Karpas-422 (cell line): ENCODE results near the gene CRY2. TPM values are rescaled to one million over a fixed set of nuclear protein-coding genes. Genes with fewer than 3 reads are reported as not detected.
"Not testable (repeated sequence)": the region's sequence is repeated elsewhere in the genome, so short reads cannot be mapped to it uniquely, and the experiment has no call there.

Experiments
- DNase-seq: peaks from one replicate; pipeline ENCODE4 v3.0.0-alpha.2; 2015
- H2AFZ ChIP-seq: fragments of 200-600 bp; sonication (generic); 2 replicates; pipeline ENCODE4 v1.6.1; 2014; ENCODE audit warnings: antibody characterized with exemption, low read length, mixed read lengths
- H3K27ac ChIP-seq: fragments of 200-600 bp; sonication (generic); 2 replicates; pipeline ENCODE4 v1.5.1; 2014; ENCODE audit warnings: mild to moderate bottlenecking, low read length, moderate library complexity
- H3K27me3 ChIP-seq: fragments of 200-600 bp; sonication (generic); 2 replicates; pipeline ENCODE4 v1.6.1; 2014; ENCODE audit warnings: low read length, mixed read lengths
- H3K36me3 ChIP-seq: fragments of 200-600 bp; sonication (generic); 2 replicates; pipeline ENCODE4 v1.6.1; 2014; ENCODE audit warnings: low read length, mixed read lengths; ENCODE audit not compliant: insufficient read depth
- H3K4me1 ChIP-seq: fragments of 200-600 bp; sonication (generic); 2 replicates; pipeline ENCODE4 v1.6.1; 2014; ENCODE audit warnings: mild to moderate bottlenecking, low read length, mixed read lengths
- H3K4me2 ChIP-seq: fragments of 200-600 bp; sonication (generic); 2 replicates; pipeline ENCODE4 v1.6.1; 2014; ENCODE audit warnings: low read length, low read depth, mild to moderate bottlenecking; ENCODE audit not compliant: poor library complexity, severe bottlenecking
- H3K4me3 ChIP-seq: fragments of 200-600 bp; sonication (generic); 2 replicates; pipeline ENCODE4 v1.5.1; 2014; ENCODE audit warnings: mild to moderate bottlenecking, antibody characterized with exemption, low read length, mixed read lengths
- H3K79me2 ChIP-seq: fragments of 200-600 bp; sonication (generic); 2 replicates; pipeline ENCODE4 v1.6.1; 2014; ENCODE audit warnings: mild to moderate bottlenecking, low read length, mixed read lengths
- H3K9ac ChIP-seq: fragments of 200-600 bp; sonication (generic); 2 replicates; pipeline ENCODE4 v1.6.0; 2014; ENCODE audit warnings: low read length
- H3K9me2 ChIP-seq: fragments of 200-600 bp; sonication (generic), shearing (Covaris generic); replicated peaks from 2 replicates; pipeline ENCODE4 v1.6.0; 2014; ENCODE audit warnings: mild to moderate bottlenecking, low read length, moderate library complexity; ENCODE audit not compliant: insufficient read depth
- H3K9me3 ChIP-seq: fragments of 300-700, 200-600 bp; sonication (generic); 2 replicates; pipeline ENCODE4 v1.6.1; 2014; ENCODE audit warnings: low read length, mixed read lengths
- H4K20me1 ChIP-seq: fragments of 200-600 bp; sonication (generic); 2 replicates; pipeline ENCODE4 v1.6.1; 2014; ENCODE audit warnings: mild to moderate bottlenecking, antibody characterized with exemption, low read length, low read depth; ENCODE audit not compliant: insufficient read depth
- total RNA-seq: library from RNA; depleted of rRNA; stranded (reverse); fragments of >200 nt; shearing (Covaris generic); gene quantifications from 2 replicates; pipeline ENCODE4 v1.2.3, GENCODE V29; 2014; ENCODE audit warnings: low replicate concordance

Gene CRY2
- total RNA-seq, 1 experiment from 2014 or later: 12.5 TPM

- no peaks in the 10 kb centered on the region for H3K9me2 ChIP-seq
- no peak overlapping the region; the same call in 1 of the 2 replicates for H3K4me3 ChIP-seq
- no peaks in the 10 kb centered on the region for H3K27me3 ChIP-seq
- no peak overlapping the region for H3K9ac ChIP-seq
- H3K4me2 ChIP-seq: no peak overlapping the region
- no peaks in the 10 kb centered on the region for H3K36me3 ChIP-seq
- DNase-seq: peak; percentile 70
- 0 out of 2 replicates have a peak overlapping the region, but pooled peaks have one; percentile 43 for H3K27ac ChIP-seq
- peaks cover 33% of the 10 kb centered on the region for H3K4me1 ChIP-seq
- H2AFZ ChIP-seq: no peak overlapping the region
- no peaks in the 10 kb centered on the region for H3K79me2 ChIP-seq
- H4K20me1 ChIP-seq: no peaks in the 10 kb centered on the region
- H3K9me3 ChIP-seq: no peaks in the 10 kb centered on the region
Measured at GRCh38 chr11:45818961-45819605, 28.2 kb upstream of the CRY2 start.

DNA sequence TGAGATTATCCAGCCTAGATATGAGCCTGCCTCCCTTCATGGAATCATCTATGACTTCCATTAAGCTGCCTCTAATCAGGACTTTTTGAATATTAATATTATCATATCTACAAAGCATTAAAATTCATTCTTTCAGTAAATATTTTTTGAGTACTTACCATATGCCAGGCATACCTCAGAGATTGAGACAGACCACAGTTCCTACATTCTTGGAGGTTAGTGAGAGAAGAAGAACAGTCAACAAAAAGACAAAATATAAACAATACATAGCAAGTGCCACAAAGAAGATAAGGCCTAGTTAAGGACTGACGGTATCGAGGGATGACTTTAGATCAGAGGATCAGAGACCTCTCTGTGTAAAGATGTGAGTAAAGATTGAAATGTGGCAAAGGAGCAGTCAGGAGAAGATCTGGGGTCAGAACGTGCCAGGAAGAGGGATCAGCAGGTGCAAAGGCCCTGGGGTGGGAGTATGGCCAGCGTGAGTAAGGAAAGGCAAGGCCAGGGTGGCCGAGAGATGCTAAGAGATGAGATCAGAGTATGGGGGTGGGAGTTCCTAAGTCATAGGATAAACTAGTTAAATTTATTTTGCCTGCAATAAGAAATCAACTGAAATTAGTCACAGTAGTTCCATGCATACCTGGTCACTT, 26.9 kb upstream of the CRY2 start:
- Histone ChIP-seq H2AFZ (no peak overlapping the region), H4K20me1 (no peaks in the 10 kb centered on the region), H3K9me3 (no peaks in the 10 kb centered on the region), H3K9me2 (no peaks in the 10 kb centered on the region), H3K79me2 (no peaks in the 10 kb centered on the region), H3K36me3 (no peaks in the 10 kb centered on the region), H3K9ac (no peak overlapping the region), H3K4me3 (no peak overlapping the region), H3K27ac (no peak overlapping the region), H3K27me3 (no peaks in the 10 kb centered on the region), H3K4me1 (peaks cover 33% of the 10 kb centered on the region), H3K4me2 (no peak overlapping the region)
- no peak for DNase-seq

DNA sequence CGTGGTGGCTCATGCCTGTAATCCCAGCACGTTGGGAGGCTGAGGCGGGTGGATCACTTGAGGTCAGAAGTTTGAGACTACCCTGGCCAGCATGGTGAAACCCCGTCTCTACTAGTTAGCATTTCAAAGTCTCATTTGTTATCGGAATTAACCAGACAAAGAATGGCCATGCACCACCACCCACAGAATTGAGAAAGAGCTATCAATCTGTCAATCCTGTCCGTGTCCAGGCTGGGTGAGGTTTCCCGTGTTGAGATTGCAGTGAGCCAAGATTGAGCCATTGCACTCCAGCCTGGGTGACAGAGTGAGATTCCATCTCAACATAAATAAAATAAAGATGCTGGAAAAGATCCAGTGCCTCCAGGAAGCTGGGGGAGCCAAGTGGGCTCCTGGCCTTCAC, 20.8 kb upstream of the CRY2 start:
- H3K36me3 ChIP-seq, H3K27ac ChIP-seq, H3K4me3 ChIP-seq, H3K9me2 ChIP-seq, H3K9me3 ChIP-seq, H3K27me3 ChIP-seq, DNase-seq, H4K20me1 ChIP-seq, H3K9ac ChIP-seq, H2AFZ ChIP-seq, H3K4me2 ChIP-seq, H3K79me2 ChIP-seq: not testable (repeated sequence)
- H3K4me1 ChIP-seq: peaks cover 19% of the 10 kb centered on the region

DNA sequence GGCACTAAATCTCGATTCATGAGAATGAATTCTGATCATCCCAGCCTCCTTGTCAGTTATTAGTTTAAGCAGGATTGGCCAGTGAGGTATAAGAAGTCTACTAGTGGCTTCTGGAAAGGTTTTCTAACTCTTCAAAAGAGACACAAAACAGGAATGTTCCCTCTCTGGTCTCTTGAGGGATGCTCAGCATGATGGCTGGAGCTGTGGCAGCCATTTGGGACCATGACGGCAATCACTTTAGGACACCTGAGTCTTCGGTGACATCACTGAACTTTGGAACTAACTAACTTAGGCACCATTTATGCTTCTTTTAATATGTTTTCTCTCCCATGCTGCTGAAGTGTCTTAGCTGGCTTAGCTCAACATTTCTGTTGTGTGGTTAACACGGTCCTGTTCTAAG, 20.2 kb upstream of the CRY2 start:
- Histone ChIP-seq H3K9ac (no peak overlapping the region), H3K9me2 (no peaks in the 10 kb centered on the region), H3K27ac (no peak overlapping the region), H2AFZ (no peak overlapping the region), H3K9me3 (no peaks in the 10 kb centered on the region), H4K20me1 (no peaks in the 10 kb centered on the region), H3K27me3 (no peaks in the 10 kb centered on the region), H3K4me2 (no peak overlapping the region), H3K79me2 (no peaks in the 10 kb centered on the region), H3K4me1 (peaks cover 19% of the 10 kb centered on the region), H3K36me3 (no peaks in the 10 kb centered on the region), H3K4me3 (no peak overlapping the region)
- no peak for DNase-seq

DNA sequence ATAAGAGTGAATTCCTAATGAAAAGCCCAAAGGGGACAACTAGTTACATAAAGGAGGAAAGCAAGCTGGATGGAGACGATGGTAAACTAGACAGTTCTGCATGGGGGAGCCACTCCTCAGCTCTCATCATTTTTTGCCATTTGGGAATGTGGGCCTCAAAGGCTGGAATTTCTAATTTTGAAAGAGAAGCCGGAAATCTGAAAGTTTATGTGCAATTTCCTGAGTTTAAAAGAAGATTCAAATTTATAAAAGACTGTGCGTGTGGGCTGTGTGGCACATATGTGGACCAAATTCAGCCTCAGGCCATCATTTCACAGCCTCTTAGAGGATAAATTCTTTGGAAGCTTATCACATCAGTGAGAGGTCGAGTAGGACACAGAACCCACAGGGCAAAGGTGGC, 18.3 kb upstream of the CRY2 start:
- Histone ChIP-seq H3K4me3 (no peak overlapping the region), H3K4me1 (peaks cover 16% of the 10 kb centered on the region), H3K9me3 (no peaks in the 10 kb centered on the region), H3K79me2 (no peaks in the 10 kb centered on the region), H3K36me3 (no peaks in the 10 kb centered on the region), H3K27ac (no peak overlapping the region), H3K9me2 (no peaks in the 10 kb centered on the region), H4K20me1 (no peaks in the 10 kb centered on the region), H3K9ac (no peak overlapping the region), H3K4me2 (no peak overlapping the region), H2AFZ (no peak overlapping the region), H3K27me3 (no peaks in the 10 kb centered on the region)
- no peak for DNase-seq

DNA sequence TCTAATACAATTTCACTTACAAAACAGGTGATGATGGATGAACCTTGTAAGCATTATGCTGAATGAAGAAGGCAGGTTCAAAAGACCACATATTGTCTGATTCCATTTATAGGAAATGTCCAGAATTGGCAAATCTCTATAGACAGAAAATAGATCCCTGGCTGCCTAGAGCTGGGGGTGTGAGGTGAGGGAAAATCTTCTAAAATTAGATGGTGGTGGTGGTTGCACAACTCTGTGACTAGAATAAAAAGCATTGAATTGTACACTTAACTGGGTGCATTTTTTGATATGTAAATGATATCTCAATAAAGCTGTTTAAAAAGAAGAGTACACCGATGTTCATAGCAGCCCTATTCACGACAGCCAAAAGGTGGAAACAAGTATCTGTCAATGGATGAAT, 16.7 kb upstream of the CRY2 start:
- Histone ChIP-seq H3K9me3 (no peaks in the 10 kb centered on the region), H4K20me1 (no peaks in the 10 kb centered on the region), H3K36me3 (no peaks in the 10 kb centered on the region), H3K9ac (no peak overlapping the region; the same call in 1 of the 2 replicates), H3K4me1 (peaks cover 14% of the 10 kb centered on the region), H3K9me2 (no peaks in the 10 kb centered on the region), H3K4me3 (no peak overlapping the region), H3K4me2 (peak overlapping the region; percentile 15), H3K27ac (no peak overlapping the region), H2AFZ (no peak overlapping the region), H3K27me3 (no peaks in the 10 kb centered on the region), H3K79me2 (no peaks in the 10 kb centered on the region)
- no peak for DNase-seq

DNA sequence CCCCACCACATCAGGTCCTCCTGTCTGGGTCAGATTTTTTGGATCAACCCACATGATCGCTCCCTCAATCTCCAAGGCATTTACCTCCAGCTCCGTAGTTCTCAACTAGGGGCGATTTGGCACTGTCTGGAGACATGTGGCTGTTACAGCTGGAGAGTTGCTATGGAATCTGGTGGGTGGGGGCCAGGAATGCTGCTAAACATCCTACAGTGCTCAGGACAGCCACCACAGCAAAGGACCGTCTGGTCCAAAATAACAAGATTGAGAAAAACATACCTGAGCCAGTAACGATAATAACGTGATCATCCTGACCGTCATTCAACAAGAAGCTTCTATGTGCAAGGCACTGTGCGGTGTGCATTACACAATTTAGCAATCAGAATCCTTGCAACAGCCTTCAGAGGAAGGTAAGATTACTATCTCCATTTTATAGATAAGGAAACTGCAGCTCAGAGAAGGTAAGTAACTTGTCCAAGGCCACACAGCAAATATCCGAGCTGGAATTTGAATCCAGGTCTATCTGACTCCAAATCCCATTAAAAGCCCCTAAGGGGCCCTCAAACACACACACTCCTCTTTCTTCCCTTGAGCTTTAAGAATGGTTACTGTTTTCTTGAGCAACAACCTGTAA, 14.3 kb upstream of the CRY2 start:
- no peaks in the 10 kb centered on the region for H3K9me3 ChIP-seq
- DNase-seq: no peak
- no peaks in the 10 kb centered on the region for H3K27me3 ChIP-seq
- H3K27ac ChIP-seq: no peak overlapping the region
- H3K36me3 ChIP-seq: no peaks in the 10 kb centered on the region
- no peak overlapping the region for H3K4me2 ChIP-seq
- H3K9me2 ChIP-seq: no peaks in the 10 kb centered on the region
- no peaks in the 10 kb centered on the region for H4K20me1 ChIP-seq
- H3K79me2 ChIP-seq: no peaks in the 10 kb centered on the region
- H3K9ac ChIP-seq: no peak overlapping the region
- H2AFZ ChIP-seq: no peak overlapping the region
- H3K4me3 ChIP-seq: no peak overlapping the region
- H3K4me1 ChIP-seq: peaks cover 14% of the 10 kb centered on the region

GRCh38 chr11:45833761-45834160, 13.5 kb upstream of the CRY2 start:
- H2AFZ ChIP-seq: no peak overlapping the region
- peaks cover 14% of the 10 kb centered on the region for H3K4me1 ChIP-seq
- no peak overlapping the region for H3K4me2 ChIP-seq
- no peaks in the 10 kb centered on the region for H3K79me2 ChIP-seq
- no peak overlapping the region for H3K9ac ChIP-seq
- no peaks in the 10 kb centered on the region for H3K27me3 ChIP-seq
- H3K4me3 ChIP-seq: no peak overlapping the region
- H4K20me1 ChIP-seq: no peaks in the 10 kb centered on the region
- H3K9me2 ChIP-seq: no peaks in the 10 kb centered on the region
- H3K27ac ChIP-seq: no peak overlapping the region
- DNase-seq: no peak
- no peaks in the 10 kb centered on the region for H3K36me3 ChIP-seq
- no peaks in the 10 kb centered on the region for H3K9me3 ChIP-seq
